OCI-LY7 (cell line): ENCODE data around the gene GADL1. TPM values are rescaled to one million over a fixed set of nuclear protein-coding genes. Genes with fewer than 3 reads are reported as not detected.

Experiments used
- BruUV-seq: library from RNA; stranded (reverse); fragments of 400-500 nt; replicated peaks from 2 replicates; lab custom pipeline; 2021; lab: Mats Ljungman, UMichigan
- CTCF ChIA-PET: fragments of 300-600 bp; sonication (Branson Sonifier 250); formaldehyde crosslinking; loops from one replicate; lab custom pipeline; 2022; ENCODE audit warnings: antibody characterized with exemption; ENCODE audit not compliant: unreplicated experiment; lab: Charles Lee
- POLR2A ChIA-PET: fragments of 300-600 bp; sonication (Branson Sonifier 250); formaldehyde crosslinking; loops from one replicate; lab custom pipeline; 2022; ENCODE audit warnings: antibody characterized with exemption; lab: Charles Lee
- DNase-seq: peaks from one replicate; pipeline ENCODE4 v3.0.0-alpha.2; 2015; ENCODE audit warnings: low spot score
- H2AFZ ChIP-seq: fragments of 200-600 bp; sonication (generic), shearing (Covaris generic); 2 replicates; pipeline ENCODE4 v1.6.1; 2014; ENCODE audit warnings: mild to moderate bottlenecking, antibody characterized with exemption, low read length, moderate library complexity
- H3K27ac ChIP-seq: fragments of 200-600 bp; sonication (generic); 2 replicates; pipeline ENCODE4 v1.5.1; 2014; ENCODE audit warnings: mixed run types, low read depth, mild to moderate bottlenecking, moderate library complexity, low read length, inconsistent platforms; ENCODE audit not compliant: poor library complexity, severe bottlenecking
- H3K36me3 ChIP-seq: fragments of 200-600 bp; sonication (generic); 2 replicates; pipeline ENCODE4 v1.6.1; 2014; ENCODE audit warnings: mild to moderate bottlenecking, antibody characterized with exemption, low read length, moderate library complexity, mixed read lengths; ENCODE audit not compliant: insufficient read depth
- H3K4me1 ChIP-seq: fragments of 200-600 bp; sonication (generic); 2 replicates; pipeline ENCODE4 v1.5.1; 2014; ENCODE audit warnings: mild to moderate bottlenecking, low read length; ENCODE audit not compliant: insufficient read depth, poor library complexity, severe bottlenecking
- H3K4me2 ChIP-seq: fragments of 200-600 bp; sonication (generic); 2 replicates; pipeline ENCODE4 v1.6.1; 2014; ENCODE audit warnings: mild to moderate bottlenecking, low read length
- H3K4me3 ChIP-seq: fragments of 200-600 bp; sonication (generic); 2 replicates; pipeline ENCODE4 v1.5.1; 2014; ENCODE audit warnings: mild to moderate bottlenecking, low read depth, low read length; ENCODE audit not compliant: poor library complexity, severe bottlenecking
- H3K79me2 ChIP-seq: fragments of 200-600 bp; sonication (generic); 2 replicates; pipeline ENCODE4 v1.6.1; 2016; ENCODE audit warnings: low read depth, mild to moderate bottlenecking, low read length, moderate library complexity, mixed read lengths; ENCODE audit not compliant: insufficient read depth
- H3K9me2 ChIP-seq: fragments of 200-600 bp; sonication (generic); 2 replicates; pipeline ENCODE4 v1.6.1; 2016; ENCODE audit warnings: mild to moderate bottlenecking, low read length, mixed read lengths; ENCODE audit not compliant: insufficient read depth
- H3K9me3 ChIP-seq: fragments of 200-600 bp; sonication (generic); 2 replicates; pipeline ENCODE4 v1.6.1; 2014; ENCODE audit warnings: mild to moderate bottlenecking, mixed run types, low read length, mixed read lengths
- H4K20me1 ChIP-seq: fragments of 200-600 bp; sonication (generic); 2 replicates; pipeline ENCODE4 v1.6.1; 2014; ENCODE audit warnings: mild to moderate bottlenecking, antibody characterized with exemption, low read length, moderate library complexity, mixed read lengths; ENCODE audit not compliant: insufficient read depth
- EZH2phosphoT487 ChIP-seq: fragments of 200-600 bp; sonication (generic); IDR thresholded peaks from 2 replicates; pipeline ENCODE4 v1.6.1; 2018; ENCODE audit warnings: low read depth, borderline replicate concordance, mild to moderate bottlenecking, mixed run types, antibody characterized with exemption, low read length, moderate library complexity, mixed read lengths
- intact Hi-C: fragments of 100-400 bp; cut with micrococcal nuclease; formaldehyde crosslinking; loops from one replicate; pipeline ENCODE4 v1.10.0; 2022; ENCODE audit not compliant: unreplicated experiment
- total RNA-seq, 2 experiments: library from RNA; depleted of rRNA in 1 of 2; stranded (reverse); fragments of >200 nt in 1 of 2; shearing (Covaris generic) in 1 of 2; gene quantifications; 2 replicates each; pipeline ENCODE4 v1.2.3, GENCODE V29; 2014 to 2022
- TF ChIP-seq, protein P1 (sequence below): fragments of 200-600 bp; sonication (generic); conservative IDR thresholded peaks from 2 replicates; pipeline ENCODE4 v1.5.1; 2014; ENCODE audit warnings: mild to moderate bottlenecking, antibody characterized with exemption, low read length, moderate library complexity, mixed read lengths

The GADL1 gene
- total RNA-seq, 2 experiments from 2014 or later: not detected

DNA sequence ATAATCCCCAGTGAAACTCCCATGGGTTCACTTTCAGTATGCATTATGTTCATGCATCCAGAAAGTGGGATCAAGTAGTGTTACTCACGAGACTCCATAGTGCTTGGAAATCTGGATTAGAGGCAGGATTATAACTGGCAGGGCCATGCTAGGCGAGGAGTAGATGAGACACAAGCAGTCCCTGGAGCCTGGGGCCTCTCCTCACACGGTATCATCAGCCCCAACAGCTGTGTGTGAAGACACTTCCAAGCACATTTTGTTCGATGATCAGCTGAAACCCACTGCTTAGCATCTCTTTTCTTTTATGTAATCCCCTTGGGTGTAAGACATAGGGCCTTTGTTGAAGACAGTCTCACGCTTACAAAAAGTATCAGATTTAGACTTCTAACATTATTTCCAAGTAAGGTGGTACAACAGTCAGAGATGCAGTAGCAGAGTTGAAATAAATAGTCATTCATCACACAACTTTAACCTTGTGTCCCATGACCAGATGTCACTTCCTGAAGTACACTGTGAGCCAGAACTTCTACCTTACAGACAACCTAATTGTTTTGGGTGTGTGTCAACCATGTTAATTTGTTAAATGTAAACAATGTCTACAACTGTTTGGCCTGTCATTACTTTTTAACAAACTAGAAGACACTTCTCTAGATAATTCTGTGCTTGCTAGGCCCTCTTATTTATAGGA is 116.9 kb downstream of the GADL1 start:
- Histone ChIP-seq H3K79me2 (no peaks in the 10 kb centered on the region), H2AFZ (no peak overlapping the region), H3K9me3 (no peaks in the 10 kb centered on the region), H3K9me2 (no peaks in the 10 kb centered on the region), H3K4me2 (no peak overlapping the region), H3K27ac (no peak overlapping the region), H4K20me1 (no peaks in the 10 kb centered on the region), H3K4me3 (no peak overlapping the region), H3K36me3 (no peaks in the 10 kb centered on the region), H3K4me1 (no peaks in the 10 kb centered on the region)
- BruUV-seq: no TSS peak
- no peak for TF ChIP-seq EZH2phosphoT487
- TF ChIP-seq, protein P1, sequence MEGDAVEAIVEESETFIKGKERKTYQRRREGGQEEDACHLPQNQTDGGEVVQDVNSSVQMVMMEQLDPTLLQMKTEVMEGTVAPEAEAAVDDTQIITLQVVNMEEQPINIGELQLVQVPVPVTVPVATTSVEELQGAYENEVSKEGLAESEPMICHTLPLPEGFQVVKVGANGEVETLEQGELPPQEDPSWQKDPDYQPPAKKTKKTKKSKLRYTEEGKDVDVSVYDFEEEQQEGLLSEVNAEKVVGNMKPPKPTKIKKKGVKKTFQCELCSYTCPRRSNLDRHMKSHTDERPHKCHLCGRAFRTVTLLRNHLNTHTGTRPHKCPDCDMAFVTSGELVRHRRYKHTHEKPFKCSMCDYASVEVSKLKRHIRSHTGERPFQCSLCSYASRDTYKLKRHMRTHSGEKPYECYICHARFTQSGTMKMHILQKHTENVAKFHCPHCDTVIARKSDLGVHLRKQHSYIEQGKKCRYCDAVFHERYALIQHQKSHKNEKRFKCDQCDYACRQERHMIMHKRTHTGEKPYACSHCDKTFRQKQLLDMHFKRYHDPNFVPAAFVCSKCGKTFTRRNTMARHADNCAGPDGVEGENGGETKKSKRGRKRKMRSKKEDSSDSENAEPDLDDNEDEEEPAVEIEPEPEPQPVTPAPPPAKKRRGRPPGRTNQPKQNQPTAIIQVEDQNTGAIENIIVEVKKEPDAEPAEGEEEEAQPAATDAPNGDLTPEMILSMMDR: no peak
- DNase-seq: no peak
- intact Hi-C loops: no loop called here
- POLR2A ChIA-PET: no interaction called here
- CTCF ChIA-PET: no interaction called here

DNA sequence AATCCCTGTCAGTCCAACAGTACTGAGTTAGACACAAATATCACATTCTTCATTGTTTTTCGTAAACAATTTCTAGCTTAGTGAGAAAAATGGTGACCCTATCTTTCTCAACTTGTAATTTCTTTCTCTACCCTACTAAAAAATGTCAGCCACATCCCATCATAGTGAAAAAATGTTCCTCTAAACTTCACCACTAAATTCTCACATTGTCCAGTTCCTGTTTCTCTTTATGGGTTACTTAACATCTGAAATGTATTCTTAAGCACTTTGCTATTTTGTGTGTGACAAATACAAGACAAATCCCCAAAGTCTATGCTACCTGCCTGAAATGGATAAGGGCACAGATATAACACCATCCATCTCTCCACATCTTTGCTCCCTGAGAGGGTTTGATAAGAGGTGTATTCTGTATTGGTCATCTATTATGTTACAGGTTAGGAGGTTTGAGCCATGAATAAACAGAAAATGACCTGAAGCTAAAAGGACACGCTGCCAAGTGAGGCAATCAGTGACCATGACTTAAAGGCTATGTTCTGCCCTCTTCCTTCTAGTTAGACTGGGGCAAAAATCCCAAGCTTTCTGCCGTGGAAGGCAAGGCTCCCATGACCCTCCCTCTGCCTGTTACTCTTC is 118.2 kb downstream of the GADL1 start:
- H3K9me3 ChIP-seq: no peaks in the 10 kb centered on the region
- CTCF ChIA-PET: no interaction called here
- intact Hi-C loops: no loop called here
- no peaks in the 10 kb centered on the region for H4K20me1 ChIP-seq
- no peaks in the 10 kb centered on the region for H3K36me3 ChIP-seq
- H3K27ac ChIP-seq: no peak overlapping the region
- H3K4me3 ChIP-seq: no peak overlapping the region
- H2AFZ ChIP-seq: no peak overlapping the region
- no peak for DNase-seq
- POLR2A ChIA-PET: interaction anchor here (0.7 kb wide), 1 partner anchor 104 kb away, joined by 3 read pairs; no protein-coding TSS in a partner anchor
- TF ChIP-seq, protein P1: no peak
- TF ChIP-seq EZH2phosphoT487: no peak
- H3K79me2 ChIP-seq: no peaks in the 10 kb centered on the region
- no TSS peak for BruUV-seq
- no peaks in the 10 kb centered on the region for H3K9me2 ChIP-seq
- no peaks in the 10 kb centered on the region for H3K4me1 ChIP-seq
- H3K4me2 ChIP-seq: no peak overlapping the region

- Histone ChIP-seq H3K4me1 (no peaks in the 10 kb centered on the region), H3K9me3 (no peaks in the 10 kb centered on the region), H4K20me1 (no peaks in the 10 kb centered on the region), H3K4me2 (no peak overlapping the region), H3K79me2 (no peaks in the 10 kb centered on the region), H3K9me2 (no peaks in the 10 kb centered on the region), H2AFZ (no peak overlapping the region), H3K4me3 (no peak overlapping the region), H3K27ac (no peak overlapping the region), H3K36me3 (no peaks in the 10 kb centered on the region)
- no peak for DNase-seq
- ChIA-PET POLR2A (no interaction called here), CTCF (no interaction called here)
- intact Hi-C loops: no loop called here
- BruUV-seq: no TSS peak
- TF ChIP-seq, protein P1: no peak
- TF ChIP-seq EZH2phosphoT487: no peak
Measured at GRCh38 chr3:30775040-30775439, 119.4 kb downstream of the GADL1 start.
